GM19023 (cell line): ENCODE data around the gene MAP2K3.
"Not testable (repeated sequence)": the region's sequence is repeated elsewhere in the genome, so short reads cannot be mapped to it uniquely, and the experiment has no call there.

Source experiments
- ATAC-seq: cut with Tn5 transposase; IDR thresholded peaks from one replicate; pipeline ENCODE4 v1.9.1; 2021; ENCODE audit warnings: mild to moderate bottlenecking, moderate library complexity; ENCODE audit not compliant: unreplicated experiment

Gene MAP2K3

GRCh38 chr17:21296097-21297025 is 11.8 kb downstream of the MAP2K3 start:
- no peak for ATAC-seq

- ATAC-seq = no peak
Measured at GRCh38 chr17:21297026-21297520, 12.6 kb downstream of the MAP2K3 start.

DNA sequence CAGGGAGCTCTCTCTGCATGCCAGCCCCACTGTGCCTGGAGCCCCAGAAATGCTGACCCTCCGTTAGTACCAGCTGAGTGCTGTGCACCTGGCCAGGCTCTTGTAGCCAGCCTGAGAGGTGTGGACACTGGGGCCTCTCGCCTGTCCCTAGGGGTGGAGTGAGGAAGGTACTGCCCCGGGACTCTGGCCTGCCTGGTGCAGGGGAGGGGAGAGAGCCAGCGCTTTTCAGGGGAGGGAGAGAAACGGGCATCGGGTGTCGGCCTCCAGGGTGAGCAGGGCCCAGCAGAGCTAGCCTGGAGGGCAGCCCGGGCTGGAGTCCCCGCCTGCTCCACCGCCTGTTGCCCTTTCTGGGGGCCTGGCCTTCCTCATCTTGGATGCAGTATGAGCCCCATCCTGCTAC is 13.1 kb downstream of the MAP2K3 start:
- no peak for ATAC-seq

DNA sequence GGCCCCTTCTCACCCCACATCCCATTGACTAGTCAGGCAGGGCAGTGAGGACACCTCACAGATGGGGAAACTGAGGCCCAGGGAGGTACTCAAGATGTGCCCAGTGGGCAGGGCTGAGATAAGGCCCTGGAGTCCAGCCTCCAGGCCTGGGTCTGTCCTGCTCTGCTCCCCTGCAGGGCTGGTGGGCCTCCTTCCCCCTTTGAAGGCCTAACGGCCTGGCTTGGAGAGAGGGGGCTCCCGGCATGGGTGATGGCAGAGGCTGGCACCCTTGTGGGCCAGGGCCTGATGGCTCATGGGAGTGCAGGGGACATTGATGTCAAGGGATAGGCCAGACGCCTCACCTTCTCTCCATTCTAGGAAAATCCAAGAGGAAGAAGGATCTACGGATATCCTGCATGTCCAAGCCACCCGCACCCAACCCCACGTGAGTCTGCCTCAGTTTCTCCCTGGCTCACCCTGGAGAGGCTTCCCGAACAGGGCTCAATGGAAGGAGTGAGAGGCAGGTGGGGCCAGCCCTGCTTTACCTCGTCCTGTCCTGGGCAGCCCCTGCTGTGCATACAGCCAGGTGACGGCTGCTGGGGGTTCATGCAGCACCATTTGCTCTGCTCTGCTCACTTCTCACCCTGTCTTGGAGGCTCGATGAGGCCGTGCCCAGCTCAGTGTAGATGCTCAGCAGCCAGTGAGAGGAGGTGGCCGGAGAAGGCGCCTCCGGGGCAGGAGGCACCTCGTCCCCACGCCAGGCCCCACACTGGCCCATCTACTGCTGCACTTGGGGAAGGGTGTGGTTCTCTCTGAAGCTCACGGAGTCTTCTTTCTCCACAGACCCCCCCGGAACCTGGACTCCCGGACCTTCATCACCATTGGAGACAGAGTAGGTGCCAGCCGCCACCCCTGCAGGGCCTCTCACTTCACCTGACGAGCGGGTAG is 13.8 kb downstream of the MAP2K3 start:
- no peak for ATAC-seq

DNA sequence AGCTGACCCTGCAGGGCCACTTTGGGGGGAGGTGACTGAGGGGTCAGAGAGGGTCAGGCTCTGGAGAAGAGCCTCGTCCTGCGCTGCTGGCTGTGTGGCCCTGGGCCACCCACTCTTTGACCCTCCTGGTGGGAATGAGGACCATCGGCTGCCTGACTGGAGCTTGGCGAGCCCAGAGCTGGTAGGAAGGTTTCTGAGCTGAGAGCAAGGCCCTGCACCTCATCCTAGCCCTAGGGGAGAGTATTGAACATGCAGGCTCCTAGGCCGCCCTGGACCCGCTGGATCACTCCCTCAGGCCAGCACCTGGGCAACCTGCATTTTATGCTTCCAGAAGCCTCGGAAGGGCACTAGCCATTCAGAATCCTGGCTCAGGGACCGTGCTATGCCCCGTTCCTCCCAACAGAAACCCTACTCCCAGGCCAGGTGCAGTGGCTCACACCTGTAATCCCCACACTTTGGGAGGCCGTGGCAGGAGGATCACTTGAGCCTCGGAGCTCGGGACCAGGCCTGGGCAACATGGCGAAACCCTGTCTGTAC is 14.5 kb downstream of the MAP2K3 start:
- no peak for ATAC-seq

GRCh38 chr17:21299981-21300600 is 15.6 kb downstream of the MAP2K3 start:
- ATAC-seq = no peak

GRCh38 chr17:21300601-21301571 is 16.4 kb downstream of the MAP2K3 start:
- ATAC-seq = no peak

GRCh38 chr17:21301593-21302550 is 17.4 kb downstream of the MAP2K3 start:
- no peak for ATAC-seq

DNA sequence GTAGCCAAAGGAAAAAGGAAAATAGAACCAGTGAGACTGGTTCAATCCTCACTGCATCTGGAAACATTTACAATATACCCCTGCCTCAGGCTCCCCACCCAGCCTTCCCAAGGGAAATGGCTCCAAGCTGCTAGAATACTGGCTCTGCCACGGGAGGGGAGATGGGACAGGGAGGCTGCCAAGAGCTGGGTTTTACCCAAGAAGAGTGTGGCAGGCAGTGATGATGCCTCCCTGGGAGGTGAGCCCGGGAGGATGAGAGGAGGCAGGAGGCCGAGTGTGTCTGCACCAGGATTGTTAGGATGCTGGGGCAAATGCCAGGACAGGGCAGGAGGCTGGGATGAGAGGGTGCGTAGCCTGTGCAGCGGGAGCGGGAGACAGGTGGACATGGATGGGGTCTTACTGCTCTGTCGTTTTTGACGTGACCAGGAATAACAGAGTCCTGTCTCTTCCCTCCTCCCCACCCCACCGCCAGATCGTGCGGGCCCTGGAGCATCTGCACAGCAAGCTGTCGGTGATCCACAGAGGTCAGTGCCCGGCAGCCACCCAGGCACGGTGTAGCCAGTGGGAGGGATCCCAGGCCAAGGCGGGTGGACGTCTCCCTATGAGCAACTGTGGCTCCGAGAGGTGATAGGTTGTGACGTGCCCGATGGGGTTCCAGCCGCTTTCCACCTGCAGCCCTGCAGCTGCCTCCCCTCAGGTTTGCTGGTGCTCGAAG is 18.4 kb downstream of the MAP2K3 start:
- no peak for ATAC-seq

DNA sequence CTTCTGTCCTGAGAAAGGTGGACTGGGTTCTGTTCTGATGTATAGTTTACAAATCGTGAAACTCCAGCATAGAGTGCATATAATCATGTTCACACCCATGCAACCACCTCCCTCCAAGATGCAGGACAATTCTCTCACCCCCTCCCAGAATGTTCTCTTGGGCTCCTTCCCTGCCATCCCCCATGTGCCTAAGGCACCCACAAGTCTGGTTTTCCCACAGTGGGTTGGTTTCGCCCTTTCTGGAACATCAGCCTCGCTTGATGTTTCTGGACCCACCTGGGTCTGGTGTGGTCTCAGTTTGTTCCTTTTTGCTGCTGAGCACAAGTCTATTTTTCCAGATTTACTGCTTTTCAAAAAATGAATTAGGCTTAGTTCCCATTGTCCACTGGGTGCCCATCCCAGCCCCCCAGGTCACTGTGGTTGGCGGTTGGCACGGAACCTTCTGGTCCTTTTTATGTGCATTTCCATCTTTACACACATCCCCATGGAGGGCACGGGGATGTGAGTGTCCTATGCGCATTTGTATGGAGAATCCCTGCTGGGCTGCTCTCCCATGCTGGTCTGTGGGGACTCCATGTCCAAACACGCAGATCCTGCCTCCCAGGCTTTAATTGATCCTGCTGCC is 19.0 kb downstream of the MAP2K3 start:
- no peak for ATAC-seq

DNA sequence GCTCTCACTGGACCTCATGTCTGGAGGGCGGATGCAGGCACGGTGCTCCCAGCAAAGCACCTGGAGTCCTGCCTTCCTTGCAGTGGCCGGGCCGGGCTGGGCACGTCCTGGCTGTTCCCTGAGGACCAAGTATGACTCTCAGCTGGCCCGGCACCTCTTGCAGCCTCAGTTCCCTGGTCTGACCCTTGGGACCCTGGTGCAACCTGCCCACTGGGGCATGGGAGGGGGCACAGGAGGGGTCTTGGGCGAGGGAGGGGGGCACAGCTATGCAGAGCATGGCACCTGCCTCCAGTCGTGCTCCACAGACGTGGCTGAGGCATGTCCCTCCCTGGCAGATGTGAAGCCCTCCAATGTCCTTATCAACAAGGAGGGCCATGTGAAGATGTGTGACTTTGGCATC is 19.6 kb downstream of the MAP2K3 start:
- ATAC-seq = no peak

- ATAC-seq = not testable (repeated sequence)
Measured at GRCh38 chr17:21304551-21305151, 20.1 kb downstream of the MAP2K3 start.

- not testable (repeated sequence) for ATAC-seq
Measured at GRCh38 chr17:21305431-21306180, 21.1 kb downstream of the MAP2K3 start.

DNA sequence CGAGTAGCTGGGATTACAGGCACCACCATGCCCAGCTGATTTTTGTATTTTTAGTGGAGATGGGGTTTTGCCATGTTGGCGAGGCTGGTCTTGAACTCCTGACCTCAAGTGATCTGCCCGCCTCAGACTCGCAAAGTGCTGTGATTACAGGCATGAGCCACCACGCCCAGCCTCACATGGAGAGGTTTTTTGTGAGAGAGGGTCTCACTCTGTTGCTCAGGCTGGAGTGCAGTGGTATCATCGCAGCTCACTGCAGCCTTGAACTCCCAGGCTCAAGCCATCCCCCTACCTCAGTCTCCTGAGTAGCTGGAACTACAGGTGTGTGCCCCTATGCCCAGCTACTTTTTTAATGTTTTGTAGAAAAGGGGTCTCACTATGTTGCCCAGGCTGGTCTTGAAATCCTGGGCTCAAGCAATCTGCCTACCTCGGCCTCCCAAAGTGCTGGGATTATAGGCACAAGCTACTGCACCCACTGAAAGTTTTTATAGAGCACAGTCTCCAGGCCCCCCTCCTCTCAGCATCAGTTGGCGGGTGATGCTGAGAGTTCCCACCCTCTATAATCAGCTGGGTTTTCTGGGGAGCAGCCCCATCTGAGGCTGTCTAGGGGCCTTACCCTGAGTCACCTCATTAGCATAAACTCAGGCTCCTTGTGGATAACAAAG is 22.2 kb downstream of the MAP2K3 start:
- not testable (repeated sequence) for ATAC-seq

GRCh38 chr17:21307273-21307625 is 22.7 kb downstream of the MAP2K3 start:
- ATAC-seq = not testable (repeated sequence)

GRCh38 chr17:21308931-21309381 is 24.4 kb downstream of the MAP2K3 start:
- ATAC-seq = not testable (repeated sequence)
